Activated T-cell treated with anti-CD3 and anti-CD28 coated beads for 48 hours (primary cell): Measurements from ENCODE around the gene PHACTR2.

Source experiments
- DNase-seq: peaks from one replicate; pipeline ENCODE4 v3.0.0-alpha.2; 2020; ENCODE audit warnings: low read depth

Gene PHACTR2

DNA sequence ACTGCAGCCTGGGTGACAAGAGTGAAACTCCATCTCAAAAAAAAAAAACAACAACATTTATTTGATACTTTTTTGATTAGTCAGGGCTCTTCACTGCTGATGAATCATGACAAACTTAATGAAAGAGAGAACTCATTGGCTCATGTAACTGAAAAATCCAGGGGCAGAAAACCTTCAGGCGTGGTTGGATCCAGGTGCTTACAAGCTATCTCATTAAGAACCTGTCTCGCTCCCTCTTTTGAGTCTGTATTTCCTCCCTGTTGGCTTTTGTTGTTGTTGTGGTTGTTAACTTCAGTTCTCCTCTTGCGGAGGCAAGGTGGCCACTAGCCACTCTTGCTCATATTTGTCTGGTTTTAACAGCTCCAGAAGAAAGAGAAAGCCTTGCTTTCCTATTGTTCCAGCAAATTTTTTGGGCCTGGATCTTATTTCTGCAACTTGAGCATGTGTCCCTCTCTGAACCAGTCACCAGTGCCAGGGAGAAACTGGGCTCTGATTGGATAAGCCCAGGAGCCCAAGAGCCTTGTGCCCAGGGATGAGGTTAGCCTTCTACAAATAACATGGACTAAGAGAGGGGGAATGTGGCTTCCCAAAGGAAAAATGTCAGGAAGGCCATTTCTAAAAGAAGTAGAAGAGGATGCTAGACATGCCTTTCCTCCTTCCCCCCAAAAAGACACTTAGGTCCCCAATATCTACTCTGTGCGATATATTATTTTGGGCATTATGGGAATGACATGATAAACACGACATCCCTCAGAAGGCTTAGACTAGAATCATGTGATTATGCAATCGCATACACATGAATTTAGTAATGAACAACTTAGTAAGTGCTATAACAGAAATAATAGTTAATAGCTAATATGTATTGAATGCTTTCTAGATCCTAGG, 64.5 kb downstream of the PHACTR2 start:
- no peak for DNase-seq

DNA sequence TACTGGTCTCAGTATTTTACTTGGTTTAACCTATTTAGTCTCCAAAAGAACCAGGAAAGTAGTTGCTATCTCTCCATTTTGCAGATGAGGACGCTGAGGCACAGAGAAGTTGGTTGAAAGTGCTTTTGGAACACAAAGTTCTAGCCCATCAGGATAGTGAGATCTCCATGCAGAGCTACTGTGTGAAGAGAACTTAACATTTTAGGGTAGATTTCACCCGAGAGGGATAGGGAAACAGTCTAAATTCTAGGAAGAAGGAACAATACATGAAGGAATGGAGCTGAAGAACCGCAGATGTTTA, 65.1 kb downstream of the PHACTR2 start:
- no peak for DNase-seq

DNA sequence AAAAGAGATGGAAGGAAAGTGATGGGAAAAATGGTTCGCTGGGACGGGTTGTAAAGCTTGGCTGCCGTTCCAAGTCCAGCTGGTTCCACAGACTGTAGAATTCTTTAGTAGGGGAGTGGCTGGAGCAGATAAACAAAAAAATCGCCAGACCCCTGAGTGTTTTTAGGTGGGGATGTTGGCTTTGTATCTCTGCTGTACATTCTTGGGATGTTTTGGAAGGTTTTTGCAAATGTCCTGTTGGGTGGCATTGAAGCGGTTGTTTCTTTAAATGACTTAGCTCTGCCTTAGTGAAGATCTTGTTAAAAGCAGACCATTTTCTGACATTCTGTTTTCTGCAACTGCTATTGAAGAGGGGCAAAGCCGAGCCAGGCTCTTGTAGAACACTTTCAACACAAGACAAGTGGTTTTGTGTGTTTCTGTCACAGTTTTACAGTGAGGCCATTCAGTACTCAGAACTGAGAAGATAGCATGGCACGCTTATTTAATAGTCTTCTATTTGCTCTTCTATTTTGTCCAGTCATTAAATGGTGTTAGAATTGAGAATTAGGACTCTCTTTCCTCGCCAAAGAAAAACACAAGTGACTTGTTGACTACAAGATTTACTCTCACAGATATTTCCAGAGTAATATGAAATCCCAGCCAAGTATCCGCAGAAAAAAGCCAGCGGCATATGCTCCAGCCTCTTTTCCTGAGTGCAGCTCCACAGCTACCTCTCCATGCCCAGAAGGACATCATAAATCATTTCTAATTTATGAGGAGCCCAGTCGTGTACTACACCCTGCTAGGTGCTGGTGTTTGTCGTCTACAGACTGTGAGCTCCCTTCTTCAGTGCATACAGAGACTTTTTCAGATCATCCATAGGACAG, 65.8 kb downstream of the PHACTR2 start:
- DNase-seq: no peak

DNA sequence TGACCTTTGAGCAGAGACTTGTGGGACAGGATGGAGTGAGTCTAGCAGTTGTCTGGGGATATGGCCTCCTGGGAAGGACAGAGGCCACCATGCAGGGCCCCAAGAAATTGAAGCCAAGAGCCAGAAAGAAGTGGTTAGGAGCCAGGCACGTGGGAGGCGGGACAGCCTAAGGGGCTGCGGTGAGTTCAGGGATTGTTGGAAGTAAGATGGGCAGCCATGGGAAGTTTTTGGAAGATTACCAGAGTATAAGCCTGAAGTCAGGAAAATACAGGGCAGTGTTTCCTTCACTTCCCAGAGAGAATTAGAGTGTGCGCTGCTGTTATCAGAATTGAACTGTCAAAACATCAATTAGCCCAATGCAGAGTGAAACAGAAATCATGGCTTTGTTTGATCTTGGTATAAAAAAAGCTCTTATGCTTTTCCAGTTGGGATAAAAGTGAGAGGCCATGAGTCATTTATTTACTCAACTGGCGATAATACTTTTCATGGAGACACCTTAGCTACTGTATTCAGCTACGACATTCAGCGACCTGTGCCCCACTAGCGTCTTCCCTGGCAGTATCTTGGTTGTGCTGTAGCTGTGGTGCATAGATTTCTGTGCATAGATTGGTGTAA, 66.9 kb downstream of the PHACTR2 start:
- DNase-seq: no peak

DNA sequence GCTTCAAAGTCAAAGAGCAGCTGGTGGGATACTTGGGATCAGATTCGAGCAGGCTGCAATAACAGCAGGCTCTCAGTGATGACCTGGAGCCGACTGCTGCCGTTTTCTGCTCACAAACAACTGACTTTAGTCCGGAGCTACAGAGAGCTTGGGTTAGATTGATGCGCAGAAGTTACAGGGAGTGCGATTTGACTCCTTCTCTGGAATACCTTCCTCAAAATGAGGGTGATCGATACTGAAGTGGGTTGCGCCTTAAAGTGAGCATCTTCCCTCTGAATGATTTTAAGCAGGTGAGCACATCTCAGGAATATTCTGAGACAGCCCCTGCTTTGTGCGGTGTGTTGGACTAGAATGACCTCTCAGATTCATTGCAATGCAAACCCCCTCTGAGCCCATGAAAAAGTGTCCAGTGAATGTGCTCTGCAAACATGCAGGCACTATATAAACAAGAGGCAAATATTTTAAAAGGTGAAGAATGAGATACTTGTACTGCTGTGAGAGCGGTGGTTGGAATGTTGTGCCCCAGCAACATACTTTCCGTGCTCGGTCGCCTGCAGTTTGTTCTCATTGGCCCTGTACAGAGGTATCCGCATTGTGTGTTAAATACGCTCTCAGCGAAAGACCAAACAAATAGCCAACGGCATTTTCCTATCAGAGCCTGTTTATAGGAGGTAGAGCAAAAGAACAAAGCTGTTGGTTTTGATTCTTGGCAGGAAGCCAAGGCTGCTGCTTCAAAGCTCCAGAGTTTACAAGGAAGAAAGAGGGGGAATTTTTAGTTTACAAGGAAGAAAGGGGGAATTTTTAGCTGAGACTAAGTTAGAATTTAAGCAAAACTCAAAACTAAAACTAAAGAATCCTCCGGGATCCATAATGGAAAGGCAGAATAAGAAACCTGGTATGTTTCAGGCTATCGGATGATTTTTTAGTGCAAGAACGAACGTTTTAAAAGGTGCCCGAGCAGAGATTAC, 67.7 kb downstream of the PHACTR2 start:
- no peak for DNase-seq

DNA sequence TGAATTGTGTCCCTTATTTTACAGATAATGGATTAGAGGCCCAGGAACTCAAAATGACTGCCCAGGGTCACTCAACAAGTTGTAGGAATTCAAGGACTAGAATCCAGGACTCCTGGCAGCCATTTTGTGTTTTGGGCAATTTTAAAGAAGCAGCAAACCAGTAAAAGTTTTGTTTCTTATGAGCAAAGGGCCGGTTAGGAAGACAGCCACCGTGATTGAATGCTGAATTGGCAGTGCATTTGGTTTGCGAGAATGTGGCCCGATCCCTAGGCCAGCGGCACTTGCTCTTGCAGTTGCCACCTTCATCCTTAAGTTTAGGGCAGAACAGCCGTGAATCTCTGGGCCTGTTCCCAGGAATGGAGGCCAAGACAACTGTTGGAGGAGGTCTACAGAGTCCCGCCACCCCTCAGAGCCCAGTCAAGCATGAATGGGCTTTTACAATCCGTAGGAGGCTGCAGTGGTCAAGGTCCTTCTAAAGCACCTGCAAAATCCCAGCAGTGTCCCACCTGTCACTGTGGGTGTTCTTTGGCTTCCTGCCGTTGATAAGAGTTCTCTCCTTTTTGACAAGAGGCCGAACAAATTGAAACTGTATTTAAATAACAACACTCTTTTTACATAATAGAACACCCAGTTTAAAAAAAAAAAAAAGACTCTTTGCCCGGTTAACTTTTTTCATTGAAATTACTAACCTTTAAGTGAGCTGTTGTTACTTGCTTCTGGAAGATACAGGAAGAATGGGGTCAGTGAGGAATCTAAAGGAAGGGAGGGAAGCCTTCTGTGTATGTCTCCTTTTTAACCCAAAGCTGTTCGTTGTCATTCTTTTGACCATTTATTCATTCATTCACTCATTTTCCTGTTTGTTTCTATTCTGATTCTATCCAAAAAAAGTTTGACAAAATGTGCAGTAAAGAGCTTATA, 68.7 kb downstream of the PHACTR2 start:
- no peak for DNase-seq

DNA sequence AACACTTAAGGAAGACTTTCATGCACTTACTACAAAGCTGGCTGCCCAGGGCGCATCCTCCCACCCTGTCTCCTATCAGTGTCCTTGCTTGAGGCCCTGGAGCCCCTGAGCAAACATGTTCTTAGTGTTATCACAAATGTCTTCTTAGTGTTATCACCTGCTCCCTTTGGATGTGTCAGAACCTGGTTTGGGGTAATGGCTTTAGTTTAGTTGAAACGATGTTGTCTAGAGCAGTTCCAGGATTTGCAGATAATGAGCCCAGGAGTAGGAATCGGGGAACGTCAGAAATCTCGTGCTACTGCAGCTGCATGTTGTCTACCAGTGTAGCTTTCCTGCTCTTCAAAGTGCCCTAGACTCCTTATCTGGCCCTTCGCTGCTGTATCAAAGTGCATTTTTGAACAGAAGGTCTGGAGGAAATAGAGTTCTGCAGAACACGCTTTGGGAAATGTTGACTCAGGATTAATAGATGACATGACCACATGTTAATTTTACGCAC, 69.6 kb downstream of the PHACTR2 start:
- DNase-seq: no peak

DNA sequence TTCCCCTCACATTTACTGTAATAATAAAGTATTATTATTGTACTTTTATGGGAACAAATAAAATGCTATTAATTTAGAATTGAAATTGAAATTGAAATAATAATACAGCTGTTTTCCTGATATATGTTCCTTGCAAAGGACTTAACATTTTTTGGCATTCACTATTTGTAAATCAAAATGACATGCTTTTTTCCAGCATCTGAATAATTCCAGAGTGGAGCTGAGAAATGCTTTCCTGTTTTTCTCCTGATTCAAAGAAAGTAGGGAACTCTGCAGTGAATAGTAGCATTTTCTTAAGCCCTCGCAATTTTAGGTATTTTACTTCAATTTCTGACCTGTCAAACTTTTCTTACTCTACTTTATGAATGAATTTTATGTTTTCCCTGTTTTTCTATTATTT, 72.1 kb downstream of the PHACTR2 start:
- DNase-seq: no peak

DNA sequence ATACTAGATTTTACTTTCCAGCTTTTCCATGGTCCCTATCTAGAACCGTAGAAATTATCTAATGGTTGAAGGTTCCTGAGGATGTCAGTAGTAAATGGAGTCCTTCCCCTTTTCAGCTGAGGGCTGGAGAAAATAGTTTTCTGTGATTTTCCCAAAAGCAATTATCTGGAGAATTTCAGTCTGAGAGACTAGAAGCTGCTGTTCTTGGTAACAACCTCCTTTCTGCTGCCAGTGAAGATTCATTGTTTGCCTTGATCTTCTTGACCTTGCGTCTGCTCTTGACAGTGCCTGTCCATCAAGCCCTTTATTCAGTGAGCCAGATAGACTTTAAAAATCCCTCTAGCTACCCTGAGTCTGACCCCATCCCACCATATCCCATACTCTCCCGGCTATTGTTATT, 73.1 kb downstream of the PHACTR2 start:
- no peak for DNase-seq

DNA sequence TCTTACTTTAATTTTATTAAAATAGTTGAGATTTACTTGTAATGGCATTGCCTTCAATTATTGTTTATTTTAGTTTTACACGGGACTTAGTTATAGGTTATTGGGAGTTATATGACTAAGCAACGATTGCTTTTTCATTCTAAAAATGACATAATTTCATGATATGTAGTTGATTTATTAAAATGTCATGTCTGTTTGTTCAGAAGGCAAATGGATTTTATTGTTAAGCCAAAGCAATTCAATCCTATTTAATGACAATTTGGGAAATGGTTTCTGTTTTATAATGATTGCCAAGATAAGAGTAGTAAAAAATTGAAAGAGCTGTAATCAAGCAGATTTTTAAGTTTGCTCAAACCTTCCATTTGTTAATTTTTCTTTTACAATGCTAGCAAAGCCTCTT, 74.7 kb downstream of the PHACTR2 start:
- no peak for DNase-seq

DNA sequence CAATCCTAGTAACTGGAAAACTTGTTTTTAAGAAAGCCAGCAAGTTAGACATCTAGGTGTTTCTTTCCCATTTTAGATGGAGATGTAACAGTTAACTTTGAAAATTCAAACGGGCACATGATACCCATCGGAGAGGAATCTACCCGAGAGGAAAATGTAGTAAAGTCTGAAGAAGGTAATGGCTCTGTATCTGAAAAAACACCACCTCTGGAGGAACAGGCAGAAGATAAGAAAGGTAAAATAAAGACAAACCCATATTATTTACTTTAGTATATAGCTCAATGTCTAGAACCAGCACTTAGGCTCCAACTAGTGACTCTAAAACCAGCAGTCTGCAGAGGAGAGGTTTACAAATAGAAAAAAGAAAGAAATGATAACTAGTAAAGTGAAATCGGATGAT, 75.9 kb downstream of the PHACTR2 start:
- no peak for DNase-seq

DNA sequence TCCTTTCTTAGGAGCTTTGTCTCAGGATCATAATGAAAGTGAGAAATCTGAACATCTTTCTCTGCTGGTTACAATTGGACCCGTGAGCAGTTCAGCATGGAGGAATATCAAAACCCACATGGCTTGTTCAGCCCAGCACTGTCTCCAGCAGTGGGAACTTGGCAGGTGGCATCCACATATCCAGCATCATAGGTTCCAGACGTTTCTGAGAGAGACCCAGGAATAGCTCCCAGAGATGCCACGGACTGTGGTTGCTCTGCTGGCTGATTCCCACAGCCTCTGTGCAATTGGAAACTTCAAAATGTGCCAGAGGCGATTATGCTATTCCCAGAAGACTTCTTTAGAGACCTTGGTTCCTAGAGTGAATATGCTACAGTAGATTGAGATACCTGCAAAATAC, 76.4 kb downstream of the PHACTR2 start:
- no peak for DNase-seq

DNA sequence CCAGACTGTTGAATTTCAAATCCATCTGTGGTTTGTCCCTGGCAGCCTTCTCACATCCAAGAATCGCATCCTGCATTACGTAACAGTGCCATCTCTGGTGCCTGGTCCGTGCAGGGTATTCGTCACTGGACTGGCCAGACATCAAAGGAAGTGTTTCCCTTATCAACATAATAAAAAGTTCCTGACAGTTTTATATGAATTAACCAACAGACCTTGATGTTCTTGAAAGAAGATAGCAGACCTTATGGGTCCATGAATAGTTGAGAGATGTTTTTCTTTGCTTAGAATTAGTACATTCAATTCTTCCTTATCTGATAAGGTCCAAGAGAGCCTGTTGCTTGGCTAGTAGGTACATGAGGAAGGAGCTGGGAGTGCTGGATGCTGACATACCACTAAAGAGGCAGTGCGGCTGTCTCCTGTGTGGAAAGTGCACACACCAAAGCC, 77.6 kb downstream of the PHACTR2 start:
- no peak for DNase-seq

DNA sequence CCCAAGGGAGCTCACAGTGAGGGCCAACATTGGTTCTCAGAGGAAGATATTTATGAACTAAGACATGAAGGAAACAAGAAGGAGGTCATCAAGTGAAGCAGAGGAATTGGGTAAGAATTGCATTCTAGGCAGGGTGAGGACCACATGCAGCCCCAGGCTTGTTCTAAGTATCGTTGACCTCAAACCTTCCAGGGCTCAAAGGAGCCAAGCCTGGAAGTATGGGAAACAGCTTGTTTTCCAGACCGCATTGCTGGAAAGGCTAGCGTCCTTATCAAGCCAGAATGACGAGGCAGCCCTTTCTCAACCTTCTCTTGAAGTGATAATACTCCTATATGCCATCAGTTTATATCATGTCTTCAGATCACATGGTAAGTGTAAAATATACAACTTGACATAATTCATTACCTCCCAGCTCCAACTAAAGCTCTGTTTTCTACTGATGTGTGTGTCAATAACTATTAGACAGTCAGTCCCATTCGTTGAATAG, 79.6 kb downstream of the PHACTR2 start:
- no peak for DNase-seq

DNA sequence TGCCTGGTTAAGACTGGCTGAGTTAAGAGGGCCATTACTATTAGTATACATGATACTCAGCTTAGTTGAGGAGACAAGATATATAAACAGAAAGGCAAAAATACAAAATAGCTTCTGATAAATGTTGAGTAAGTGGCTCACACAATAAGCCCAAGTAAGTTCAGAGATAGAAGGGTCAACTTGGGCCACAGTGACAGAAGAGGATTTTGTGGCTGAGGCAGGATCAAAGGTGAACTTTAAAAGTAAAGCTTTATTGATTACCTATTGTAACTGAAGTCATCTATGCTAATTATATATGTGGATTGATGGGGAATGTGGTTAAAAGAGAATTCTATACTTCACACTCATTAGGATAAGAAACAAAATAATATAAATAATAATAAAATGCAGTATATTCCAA, 80.8 kb downstream of the PHACTR2 start:
- no peak for DNase-seq

DNA sequence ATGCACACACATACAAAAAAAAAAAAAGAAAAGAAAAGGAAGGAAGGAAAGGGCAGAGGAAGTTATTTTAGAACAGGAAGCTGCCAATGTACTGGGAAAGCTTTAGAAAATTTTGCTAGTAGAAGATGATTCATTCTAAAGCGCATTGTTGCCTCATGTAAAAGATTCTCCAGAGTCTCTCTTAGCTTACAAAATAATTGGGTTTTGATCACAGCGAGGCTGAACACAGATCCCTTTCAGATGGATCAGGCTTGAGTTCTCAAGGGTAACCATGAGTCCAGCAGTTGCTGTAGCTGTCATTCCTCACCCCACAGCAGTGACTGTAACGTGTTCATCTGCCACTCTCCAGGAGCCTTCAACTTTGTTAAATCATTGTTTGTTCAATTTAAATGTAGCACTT, 81.9 kb downstream of the PHACTR2 start:
- DNase-seq: no peak

DNA sequence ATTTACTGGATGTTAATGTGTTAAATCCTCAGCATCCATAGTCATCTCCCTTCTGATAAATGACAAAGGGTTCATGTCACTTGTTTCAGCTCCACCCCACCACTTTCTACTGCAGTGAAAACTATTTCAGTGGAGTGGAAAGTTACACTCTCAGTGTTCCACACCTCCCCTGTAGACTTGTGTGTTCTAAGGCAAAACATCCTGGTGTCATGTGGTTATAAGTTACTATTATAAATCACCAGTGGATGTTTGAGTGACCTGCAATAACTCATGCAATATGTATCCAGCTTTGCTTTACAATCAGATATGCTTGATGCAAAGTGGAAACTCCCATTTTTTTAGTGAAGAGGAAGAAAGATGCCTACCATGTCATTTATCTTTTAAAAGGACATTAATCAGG, 83.3 kb downstream of the PHACTR2 start:
- DNase-seq: no peak

DNA sequence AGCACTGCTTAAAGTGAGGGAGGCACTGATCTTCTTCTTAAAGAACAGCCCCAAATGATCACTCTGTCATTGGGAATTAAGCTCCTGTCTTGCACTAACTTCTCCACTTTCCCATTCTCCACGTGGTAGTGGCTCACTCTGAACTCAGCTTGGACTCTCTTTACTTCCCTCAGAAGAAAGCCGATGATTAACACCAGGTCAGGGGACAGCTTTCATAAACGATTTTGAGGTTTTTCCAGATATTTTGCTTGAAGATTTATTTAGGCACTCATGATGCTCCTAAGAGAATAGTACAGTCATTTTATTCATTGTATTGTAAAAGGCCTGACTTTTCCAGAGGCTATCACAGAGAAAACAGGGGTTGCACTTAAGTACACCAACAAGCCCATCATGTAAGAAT, 84.4 kb downstream of the PHACTR2 start:
- DNase-seq: no peak

DNA sequence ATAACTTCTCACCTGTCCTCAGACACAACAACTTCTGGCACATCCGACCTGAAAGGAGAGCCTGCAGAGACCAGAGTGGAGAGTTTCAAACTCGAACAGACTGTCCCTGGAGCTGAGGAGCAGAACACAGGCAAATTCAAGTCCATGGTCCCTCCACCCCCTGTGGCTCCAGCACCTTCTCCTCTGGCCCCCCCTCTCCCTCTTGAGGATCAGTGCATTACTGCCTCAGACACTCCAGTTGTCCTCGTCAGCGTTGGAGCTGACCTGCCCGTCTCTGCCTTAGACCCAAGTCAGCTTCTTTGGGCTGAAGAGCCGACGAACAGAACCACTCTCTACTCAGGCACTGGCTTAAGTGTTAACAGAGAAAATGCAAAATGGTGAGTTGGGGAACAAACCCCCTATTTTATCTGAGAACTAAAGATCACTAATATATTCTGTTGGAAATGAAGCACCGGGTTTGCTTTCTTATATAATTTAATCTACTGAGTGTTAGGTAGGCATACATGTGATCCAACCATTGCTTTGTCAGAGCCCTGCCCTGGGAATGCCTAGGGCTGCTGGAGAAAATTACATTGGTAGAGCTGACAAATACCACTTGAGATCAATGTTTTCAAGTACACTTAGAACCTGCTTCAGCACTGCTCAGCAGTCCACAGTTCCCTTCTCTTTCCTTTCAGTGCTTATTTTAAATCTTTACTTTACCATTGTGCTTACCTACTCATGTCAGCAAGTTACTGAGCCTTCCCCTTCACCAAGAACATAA, 87.8 kb downstream of the PHACTR2 start:
- DNase-seq: no peak

DNA sequence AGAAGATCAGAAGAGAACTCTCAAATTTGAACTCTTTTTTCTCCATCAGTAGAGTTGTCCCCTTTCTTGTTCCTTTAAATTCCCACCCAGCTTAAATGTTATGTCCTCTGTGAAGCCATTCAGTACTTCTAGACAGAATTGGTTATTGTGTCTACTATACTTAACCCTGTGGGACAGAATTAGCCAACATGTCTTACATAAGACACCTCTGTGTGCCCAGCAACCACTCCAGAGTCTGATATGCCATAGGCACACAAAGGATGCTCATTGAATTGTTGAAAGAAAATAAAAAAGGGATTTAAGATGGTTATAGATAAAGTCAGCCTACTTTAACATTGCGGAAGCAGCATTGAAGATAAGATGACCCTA, 88.4 kb downstream of the PHACTR2 start:
- DNase-seq: no peak
